22Rv1 (cell line): Measurements from ENCODE around the gene PSD4.

Source experiments
- ZFX ChIP-seq: fragments of 450-650 bp; IDR thresholded peaks from 2 replicates; pipeline ENCODE4 v1.6.1; 2017; ENCODE audit warnings: antibody characterized with exemption, borderline replicate concordance
- TF ChIP-seq, protein P1 (sequence below): fragments of 450-650 bp; IDR thresholded peaks from 2 replicates; pipeline ENCODE4 v1.5.1; 2017; ENCODE audit warnings: mild to moderate bottlenecking

- TF ChIP-seq, protein P1, sequence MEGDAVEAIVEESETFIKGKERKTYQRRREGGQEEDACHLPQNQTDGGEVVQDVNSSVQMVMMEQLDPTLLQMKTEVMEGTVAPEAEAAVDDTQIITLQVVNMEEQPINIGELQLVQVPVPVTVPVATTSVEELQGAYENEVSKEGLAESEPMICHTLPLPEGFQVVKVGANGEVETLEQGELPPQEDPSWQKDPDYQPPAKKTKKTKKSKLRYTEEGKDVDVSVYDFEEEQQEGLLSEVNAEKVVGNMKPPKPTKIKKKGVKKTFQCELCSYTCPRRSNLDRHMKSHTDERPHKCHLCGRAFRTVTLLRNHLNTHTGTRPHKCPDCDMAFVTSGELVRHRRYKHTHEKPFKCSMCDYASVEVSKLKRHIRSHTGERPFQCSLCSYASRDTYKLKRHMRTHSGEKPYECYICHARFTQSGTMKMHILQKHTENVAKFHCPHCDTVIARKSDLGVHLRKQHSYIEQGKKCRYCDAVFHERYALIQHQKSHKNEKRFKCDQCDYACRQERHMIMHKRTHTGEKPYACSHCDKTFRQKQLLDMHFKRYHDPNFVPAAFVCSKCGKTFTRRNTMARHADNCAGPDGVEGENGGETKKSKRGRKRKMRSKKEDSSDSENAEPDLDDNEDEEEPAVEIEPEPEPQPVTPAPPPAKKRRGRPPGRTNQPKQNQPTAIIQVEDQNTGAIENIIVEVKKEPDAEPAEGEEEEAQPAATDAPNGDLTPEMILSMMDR, result no peak
- TF ChIP-seq ZFX, result no peak
Observed at GRCh38 chr2:113183703-113184102, 9.9 kb downstream of the PSD4 start.
